GM23248 (cell line): ENCODE results near the gene ABCA2. TPM values are rescaled to one million over a fixed set of nuclear protein-coding genes. Genes with fewer than 3 reads are reported as not detected.

Source experiments
- DNase-seq: peaks from one replicate; pipeline ENCODE4 v3.0.0-alpha.2; 2015
- H2AFZ ChIP-seq: fragments of 200-600 bp; sonication (generic); 2 replicates; pipeline ENCODE4 v1.6.1; 2016; ENCODE audit warnings: antibody characterized with exemption
- H3F3A ChIP-seq: fragments of 200-600 bp; sonication (generic); 2 replicates; pipeline ENCODE4 v1.6.1; 2016; ENCODE audit warnings: mild to moderate bottlenecking, antibody characterized with exemption, mixed run types; ENCODE audit not compliant: insufficient read depth
- H3K27ac ChIP-seq: fragments of 200-600 bp; sonication (generic); 2 replicates; pipeline ENCODE4 v1.5.1; 2016; ENCODE audit warnings: mild to moderate bottlenecking
- H3K27me3 ChIP-seq: fragments of 200-600 bp; sonication (generic); replicated peaks from 2 replicates; pipeline ENCODE4 v1.6.1; 2016; ENCODE audit warnings: mild to moderate bottlenecking; ENCODE audit not compliant: insufficient read depth
- H3K36me3 ChIP-seq: fragments of 200-600 bp; sonication (generic); 2 replicates; pipeline ENCODE4 v1.6.1; 2016; ENCODE audit warnings: low read depth, mild to moderate bottlenecking
- H3K4me1 ChIP-seq: fragments of 200-600 bp; sonication (generic); 2 replicates; pipeline ENCODE4 v1.6.1; 2016; ENCODE audit warnings: mild to moderate bottlenecking; ENCODE audit not compliant: insufficient read depth
- H3K4me2 ChIP-seq: fragments of 200-600 bp; sonication (generic); one replicate; pipeline ENCODE4 v1.6.1; 2016; ENCODE audit warnings: mild to moderate bottlenecking; ENCODE audit not compliant: unreplicated experiment
- H3K4me3 ChIP-seq: fragments of 200-600 bp; sonication (generic); 2 replicates; pipeline ENCODE4 v1.5.1; 2016; ENCODE audit warnings: mild to moderate bottlenecking
- H3K79me2 ChIP-seq: fragments of 200-600 bp; sonication (generic); 2 replicates; pipeline ENCODE4 v1.6.1; 2016; ENCODE audit warnings: mild to moderate bottlenecking; ENCODE audit not compliant: insufficient read depth
- H3K9ac ChIP-seq: fragments of 200-600 bp; sonication (generic); 2 replicates; pipeline ENCODE4 v1.6.1; 2016; ENCODE audit warnings: mild to moderate bottlenecking
- H3K9me2 ChIP-seq: fragments of 200-600 bp; sonication (generic); 2 replicates; pipeline ENCODE4 v1.6.1; 2016; ENCODE audit warnings: mixed run types, mild to moderate bottlenecking, moderate library complexity; ENCODE audit not compliant: insufficient read depth
- H3K9me3 ChIP-seq: fragments of 200-600 bp; sonication (generic); one replicate; pipeline ENCODE4 v1.6.1; 2017; ENCODE audit warnings: low read depth
- H4K20me1 ChIP-seq: fragments of 200-600 bp; sonication (generic); 2 replicates; pipeline ENCODE4 v1.6.0; 2016; ENCODE audit not compliant: insufficient read depth
- EZH2 ChIP-seq: fragments of 200-600 bp; sonication (generic); IDR thresholded peaks from 2 replicates; pipeline ENCODE4 v1.6.1; 2018; ENCODE audit warnings: antibody characterized with exemption, mild to moderate bottlenecking; ENCODE audit not compliant: insufficient read depth, poor library complexity, severe bottlenecking
- EZH2phosphoT487 ChIP-seq: fragments of 200-600 bp; sonication (generic); IDR thresholded peaks from 2 replicates; pipeline ENCODE4 v1.6.1; 2018; ENCODE audit warnings: antibody characterized with exemption, moderate library complexity, mild to moderate bottlenecking, low read depth; ENCODE audit not compliant: insufficient read depth
- WGBS, 2 experiments: methylation state at CpG; one replicate each; pipeline ENCODE4 v1.1.6; 2015 to 2017; ENCODE audit warnings: low lambda C conversion rate in 2 of 2, low coverage in 1 of 2; ENCODE audit errors: missing lambda C conversion rate in 2 of 2; 5-methylcytosine and 5-hydroxymethylcytosine counted together
- in situ Hi-C: fragments of 300-500 bp; cut with MboI; formaldehyde crosslinking; loops from 2 replicates; pipeline ENCODE4 v1.15.0; 2020
- polyA plus RNA-seq: library from polyadenylated mRNA; unstranded; fragments of >200 nt; fragmentation: Nextera tagmentation; extraction: Ambion mirVana; gene quantifications from 2 replicates; pipeline ENCODE4 v1.2.1, GENCODE V29; 2016
- total RNA-seq: library from RNA; depleted of rRNA; stranded (reverse); fragments of >200 nt; shearing (Covaris generic); gene quantifications from 2 replicates; pipeline ENCODE4 v1.2.3, GENCODE V29; 2014

ABCA2 gene
- total and polyA plus RNA-seq, 2 experiments from 2014 or later, result 21.1 to 33.2 TPM

- in situ Hi-C loops, result no loop called here
- H3K9me2 ChIP-seq, result no peaks in the 10 kb centered on the region
- H3K4me2 ChIP-seq, result no peak overlapping the region
- no peak overlapping the region for H3K9ac ChIP-seq
- WGBS, 2 experiments, result 51 to 64% methylated on average over 14 of the region's 14 CpGs
- no peaks in the 10 kb centered on the region for H3K4me1 ChIP-seq
- H3F3A ChIP-seq, result no peaks in the 10 kb centered on the region
- no peak overlapping the region for H3K4me3 ChIP-seq
- no peak for DNase-seq
- H3K36me3 ChIP-seq, result no peaks in the 10 kb centered on the region
- no peak overlapping the region for H2AFZ ChIP-seq
- H3K9me3 ChIP-seq, result no peaks in the 10 kb centered on the region
- no peaks in the 10 kb centered on the region for H4K20me1 ChIP-seq
- H3K79me2 ChIP-seq, result no peaks in the 10 kb centered on the region
- H3K27me3 ChIP-seq, result no peaks in the 10 kb centered on the region
- H3K27ac ChIP-seq, result no peak overlapping the region
- TF ChIP-seq EZH2phosphoT487 (no peak), EZH2 (no peak)
Measured at GRCh38 chr9:136971746-136972145, 56.3 kb downstream of the ABCA2 start.

DNA sequence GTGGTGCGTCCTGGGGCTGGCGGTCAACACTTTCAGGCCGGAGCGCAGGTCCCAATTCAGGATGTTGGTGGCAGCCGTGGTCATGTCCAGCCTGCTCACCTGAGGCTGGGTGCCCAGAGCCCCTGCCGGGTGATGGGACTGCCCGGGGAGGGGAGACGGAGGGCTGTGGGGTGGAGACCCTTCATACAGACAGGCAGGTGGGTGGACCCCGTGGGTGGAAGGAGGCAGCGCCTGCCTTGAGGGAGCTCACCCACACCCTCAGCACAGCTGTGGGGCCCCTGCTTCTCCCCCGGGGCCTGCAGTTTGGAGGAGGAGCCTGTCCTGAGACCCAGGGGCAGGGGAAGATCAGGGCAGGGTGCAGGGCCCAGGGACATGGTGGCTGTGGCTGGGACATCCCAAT, 57.7 kb downstream of the ABCA2 start:
- Histone ChIP-seq H3K27me3 (no peaks in the 10 kb centered on the region), H3K36me3 (no peaks in the 10 kb centered on the region), H3K4me2 (no peak overlapping the region), H3K79me2 (no peaks in the 10 kb centered on the region), H3K9me3 (no peaks in the 10 kb centered on the region), H3F3A (no peaks in the 10 kb centered on the region), H4K20me1 (no peaks in the 10 kb centered on the region), H2AFZ (no peak overlapping the region), H3K4me3 (no peak overlapping the region), H3K27ac (no peak overlapping the region), H3K4me1 (no peaks in the 10 kb centered on the region), H3K9me2 (no peaks in the 10 kb centered on the region), H3K9ac (no peak overlapping the region)
- WGBS, 2 experiments, result 73 to 81% methylated on average over 5 to 11 of the region's 11 CpGs
- no peak for TF ChIP-seq EZH2phosphoT487
- no peak for TF ChIP-seq EZH2
- no peak for DNase-seq
- in situ Hi-C loops, result no loop called here

DNA sequence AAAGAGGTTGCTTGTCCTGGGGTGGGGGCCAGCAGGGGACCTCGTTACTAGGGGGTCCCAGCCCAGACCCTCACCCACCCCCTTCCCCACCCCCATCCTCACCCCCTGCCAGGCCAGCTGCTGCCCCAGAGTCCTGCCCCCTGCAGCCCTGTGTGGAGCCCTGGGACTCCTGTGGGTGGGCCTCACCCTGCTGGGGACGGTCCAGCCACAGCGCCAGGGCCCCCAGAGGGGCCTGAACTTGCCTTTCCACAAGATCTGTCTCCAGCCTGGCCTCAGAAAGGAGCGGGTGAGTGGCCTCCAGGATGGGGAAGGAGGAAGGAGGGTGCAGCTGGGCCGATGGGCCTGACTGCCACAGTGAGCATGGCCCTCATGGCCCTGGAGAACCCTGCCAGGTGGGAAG, 58.3 kb downstream of the ABCA2 start:
- no peaks in the 10 kb centered on the region for H3K4me1 ChIP-seq
- no peak overlapping the region for H3K4me2 ChIP-seq
- H3K79me2 ChIP-seq, result no peaks in the 10 kb centered on the region
- no peaks in the 10 kb centered on the region for H3F3A ChIP-seq
- no peak overlapping the region for H3K27ac ChIP-seq
- H3K27me3 ChIP-seq, result no peaks in the 10 kb centered on the region
- H3K9me3 ChIP-seq, result no peaks in the 10 kb centered on the region
- no peak for DNase-seq
- no peak for TF ChIP-seq EZH2
- TF ChIP-seq EZH2phosphoT487, result no peak
- H3K4me3 ChIP-seq, result no peak overlapping the region
- no peak overlapping the region for H3K9ac ChIP-seq
- no peaks in the 10 kb centered on the region for H3K36me3 ChIP-seq
- in situ Hi-C loops, result no loop called here
- no peaks in the 10 kb centered on the region for H4K20me1 ChIP-seq
- no peaks in the 10 kb centered on the region for H3K9me2 ChIP-seq
- 73 to 85% methylated on average over 4 to 5 of the region's 5 CpGs for WGBS, 2 experiments
- no peak overlapping the region for H2AFZ ChIP-seq

DNA sequence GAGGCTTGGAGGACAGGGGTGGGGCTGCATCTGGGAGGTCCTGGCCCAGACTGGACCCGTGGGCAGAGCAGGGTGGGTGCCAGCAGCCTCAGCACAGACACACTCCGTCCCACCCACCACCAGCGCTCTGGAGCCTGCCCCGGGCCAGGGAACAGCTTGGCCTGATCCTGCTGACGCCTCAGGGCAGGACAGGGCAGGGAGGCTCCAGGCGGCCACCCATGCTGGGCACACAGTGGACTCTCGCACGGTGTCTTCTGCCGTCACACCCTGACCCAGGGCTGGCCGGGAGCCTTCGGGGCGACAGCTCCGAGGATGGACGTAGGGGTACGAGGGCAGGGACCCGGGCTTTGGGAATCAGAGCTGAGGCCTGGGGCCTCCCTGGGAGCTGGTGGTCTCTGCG, 58.9 kb downstream of the ABCA2 start:
- DNase-seq, result no peak
- Histone ChIP-seq H4K20me1 (no peaks in the 10 kb centered on the region), H3K27ac (no peak overlapping the region), H3K4me3 (no peak overlapping the region), H3K4me2 (no peak overlapping the region), H3K4me1 (no peaks in the 10 kb centered on the region), H2AFZ (no peak overlapping the region), H3K36me3 (no peaks in the 10 kb centered on the region), H3K79me2 (no peaks in the 10 kb centered on the region), H3K9me3 (no peaks in the 10 kb centered on the region), H3K9ac (no peak overlapping the region), H3K27me3 (no peaks in the 10 kb centered on the region), H3K9me2 (no peaks in the 10 kb centered on the region), H3F3A (no peaks in the 10 kb centered on the region)
- WGBS, 2 experiments, result 29 to 30% methylated on average over 16 to 17 of the region's 17 CpGs
- in situ Hi-C loops, result no loop called here
- TF ChIP-seq EZH2phosphoT487 (no peak), EZH2 (no peak)
